Activated naive CD4-positive, alpha-beta T cell (primary cell): ENCODE results near the gene KISS1.

Experiments
- DNase-seq, 4 experiments: peaks; one replicate each; lab custom pipeline; 2025; lab: John Stamatoyannopoulos, UW

The KISS1 gene

DNA sequence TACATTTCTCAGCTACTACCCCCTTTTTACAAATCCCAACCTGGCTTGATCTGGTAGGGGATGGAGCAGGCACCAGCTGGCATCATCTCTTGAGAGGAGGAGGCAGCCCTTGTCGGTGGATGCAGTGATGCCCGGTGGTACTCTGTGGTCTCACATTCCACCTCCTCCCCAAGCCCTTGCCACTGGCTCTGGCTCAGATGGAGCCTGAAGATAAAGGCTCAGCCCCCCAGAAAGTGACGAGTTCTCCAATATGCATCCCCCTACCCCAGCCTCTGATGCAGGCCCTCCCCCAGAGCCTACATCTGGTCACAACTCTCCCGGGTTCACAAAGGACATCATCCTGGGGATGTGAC is 21.3 kb upstream of the KISS1 start:
- DNase-seq: no peak

DNA sequence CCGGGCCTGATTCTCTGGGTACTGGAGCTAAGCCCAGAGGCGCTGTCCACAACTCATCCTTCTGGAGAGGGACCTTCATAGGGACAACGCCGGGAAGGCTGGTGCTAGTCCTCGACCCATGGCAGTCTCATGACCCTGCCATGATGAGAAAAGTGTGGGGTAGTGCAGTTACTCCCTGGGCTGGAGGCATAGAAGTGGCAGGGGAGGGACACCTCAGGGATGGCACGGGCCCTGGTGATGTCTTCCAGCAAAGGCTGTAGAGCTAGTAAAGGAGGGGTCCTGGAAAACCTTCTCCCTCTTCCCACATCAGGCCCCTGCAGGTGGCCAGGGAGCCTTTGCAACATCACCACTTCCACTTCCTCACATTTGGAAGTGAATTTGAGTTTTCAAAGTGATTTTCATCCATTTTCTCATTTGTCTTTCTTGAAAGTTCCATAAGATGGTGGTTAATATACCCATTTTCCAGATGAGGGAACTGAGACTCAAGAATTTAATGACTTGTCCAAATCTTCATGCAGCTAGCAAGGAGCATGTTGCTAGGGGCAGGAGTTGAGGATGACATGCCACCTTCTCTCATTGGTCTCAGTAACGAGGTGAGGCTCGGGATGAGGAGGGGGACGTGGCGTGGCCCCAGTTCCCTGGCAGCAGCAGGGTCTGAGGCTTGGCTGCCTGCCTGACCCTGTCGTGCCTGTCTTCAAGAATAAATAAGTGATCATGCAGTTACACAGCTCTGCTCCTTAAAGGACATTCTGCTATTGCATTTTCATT is 20.8 kb upstream of the KISS1 start:
- DNase-seq: no peak

- no peak for DNase-seq
Measured at GRCh38 chr1:204216236-204216635, 19.9 kb upstream of the KISS1 start.

- DNase-seq: peak in 1 of 4 experiments; percentile 46
Measured at GRCh38 chr1:204213668-204214662, 17.7 kb upstream of the KISS1 start, which contains the start of gene GOLT1A. Gene GOLT1A (minus strand): TSS chr1:204213988. CDS start chr1:204213906, 82 bp downstream.

DNA sequence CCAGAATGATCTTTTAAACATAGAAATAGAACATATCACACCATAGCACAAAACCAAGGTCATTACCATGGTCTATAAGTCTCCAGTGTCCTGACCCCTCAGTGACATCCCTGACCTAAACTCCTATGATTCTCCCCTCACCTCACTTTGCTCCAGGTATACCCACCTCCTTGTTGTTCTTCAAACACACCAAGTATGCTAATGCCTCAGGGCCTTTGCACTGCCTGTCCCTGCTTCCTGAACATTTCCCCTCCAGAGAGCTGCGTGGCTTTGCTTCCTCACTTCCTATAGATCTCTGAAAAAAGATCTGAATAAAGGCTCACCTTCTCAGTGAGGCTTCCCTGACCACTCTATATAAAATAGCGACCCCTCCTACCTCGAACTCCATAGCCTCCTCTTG is 16.4 kb upstream of the KISS1 start:
- DNase-seq: no peak

- DNase-seq: no peak
Measured at GRCh38 chr1:204211046-204211445, 14.8 kb upstream of the KISS1 start.

- peak; percentile 46 to 77 (median 65) for DNase-seq
Measured at GRCh38 chr1:204207136-204207616, 10.9 kb upstream of the KISS1 start.

GRCh38 chr1:204206121-204206520 is 9.8 kb upstream of the KISS1 start:
- no peak for DNase-seq

- DNase-seq: no peak
Measured at GRCh38 chr1:204205486-204205885, 9.2 kb upstream of the KISS1 start.

GRCh38 chr1:204204944-204205343 is 8.7 kb upstream of the KISS1 start:
- DNase-seq: no peak

DNA sequence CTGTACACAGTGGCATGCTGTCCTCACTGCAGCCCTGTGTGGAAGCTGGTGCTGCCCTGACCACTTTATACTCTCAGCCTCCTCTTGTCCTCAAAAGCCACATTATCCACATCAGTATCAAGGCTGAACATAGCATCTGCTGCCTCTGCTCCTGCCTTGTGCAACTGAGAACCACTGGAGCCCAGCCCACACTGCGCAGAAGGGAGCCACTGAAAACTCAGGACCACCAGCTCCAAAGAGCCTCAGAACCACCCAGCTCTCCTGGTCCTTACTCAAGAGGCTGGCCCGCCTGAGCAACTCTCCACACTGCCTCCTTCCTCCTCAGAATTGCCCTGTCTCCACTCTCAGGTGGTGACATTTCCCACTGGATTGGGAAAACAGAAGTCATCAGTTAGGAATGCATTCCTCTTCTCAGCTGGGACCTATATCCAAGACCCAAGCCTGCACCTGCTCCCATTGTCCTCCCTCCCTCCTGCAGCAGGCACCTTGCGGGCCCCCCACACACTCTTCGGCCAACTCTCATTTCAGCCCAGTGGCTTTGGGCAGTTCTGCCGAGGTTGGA is 7.0 kb upstream of the KISS1 start:
- DNase-seq: no peak

DNA sequence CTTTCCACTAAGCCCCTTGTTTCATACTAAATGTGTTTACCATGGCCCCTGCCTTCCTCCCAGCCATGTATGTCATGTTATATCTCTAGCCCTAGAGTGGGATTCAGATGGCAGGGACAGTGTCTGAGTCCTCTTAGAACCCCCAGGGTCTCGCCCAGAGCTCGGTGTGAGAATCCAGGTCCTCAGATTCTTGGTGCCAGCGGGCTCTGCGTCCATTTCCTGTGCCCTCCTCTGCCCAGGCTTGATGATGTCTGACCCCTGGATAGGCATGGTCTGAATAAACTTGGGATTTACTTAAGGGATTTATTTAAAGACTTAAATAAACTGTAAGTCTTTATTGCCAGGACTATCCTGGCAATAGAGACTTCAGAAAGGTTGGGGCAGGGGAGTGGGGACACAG is 6.2 kb upstream of the KISS1 start:
- DNase-seq: no peak

DNA sequence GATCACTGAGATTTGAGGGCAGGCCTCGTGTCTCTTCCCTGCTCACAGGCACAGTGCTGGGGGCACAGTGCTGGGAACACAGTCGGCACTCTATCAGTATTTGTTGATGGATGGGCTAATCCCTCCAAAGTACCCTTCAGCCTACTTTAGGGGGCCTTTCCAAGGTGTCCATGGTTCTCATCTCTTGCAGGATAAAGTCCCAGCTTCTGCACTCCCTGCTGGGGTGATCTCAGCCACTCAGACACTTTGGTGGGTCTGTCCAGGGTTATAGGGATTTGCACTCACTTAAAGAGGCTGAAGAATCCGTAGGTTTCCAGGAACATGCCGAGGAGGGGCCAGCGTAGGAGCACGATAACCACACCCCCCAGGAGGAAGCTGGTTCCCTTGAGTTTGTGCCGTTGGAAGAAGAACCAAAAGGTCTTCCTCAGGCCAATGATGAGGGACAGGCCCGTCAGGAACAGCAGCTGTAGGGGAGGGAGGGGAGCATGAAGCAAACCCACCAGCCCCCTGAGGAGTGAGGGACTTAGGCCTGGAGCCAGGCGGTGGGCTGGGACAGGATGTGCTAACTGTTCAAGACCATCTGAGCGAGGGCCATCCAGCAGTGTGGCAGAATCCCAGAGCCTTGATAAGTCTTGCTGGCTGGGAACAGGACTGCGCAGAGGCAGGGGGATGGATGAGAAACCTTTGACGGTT is 5.2 kb upstream of the KISS1 start:
- no peak for DNase-seq

DNA sequence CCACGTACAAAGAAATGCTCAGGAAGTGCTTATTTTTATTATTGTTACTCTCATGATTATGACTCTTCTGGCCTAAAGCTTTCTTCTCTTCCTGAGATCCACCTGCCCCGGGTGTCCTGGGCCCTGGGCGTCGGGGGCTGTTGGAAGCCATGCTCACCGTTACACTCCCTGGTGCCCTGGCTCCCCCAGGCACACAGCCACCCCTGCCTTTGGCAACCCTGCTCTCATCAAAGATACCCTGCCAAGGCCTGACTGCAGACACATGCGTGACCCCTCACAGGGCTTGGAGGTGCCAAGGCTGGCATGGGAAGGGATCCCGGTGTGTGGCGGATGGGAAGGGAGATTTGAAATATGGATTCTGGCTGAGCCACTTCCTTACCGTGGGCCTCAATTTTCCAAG is 3.3 kb upstream of the KISS1 start:
- DNase-seq: no peak

DNA sequence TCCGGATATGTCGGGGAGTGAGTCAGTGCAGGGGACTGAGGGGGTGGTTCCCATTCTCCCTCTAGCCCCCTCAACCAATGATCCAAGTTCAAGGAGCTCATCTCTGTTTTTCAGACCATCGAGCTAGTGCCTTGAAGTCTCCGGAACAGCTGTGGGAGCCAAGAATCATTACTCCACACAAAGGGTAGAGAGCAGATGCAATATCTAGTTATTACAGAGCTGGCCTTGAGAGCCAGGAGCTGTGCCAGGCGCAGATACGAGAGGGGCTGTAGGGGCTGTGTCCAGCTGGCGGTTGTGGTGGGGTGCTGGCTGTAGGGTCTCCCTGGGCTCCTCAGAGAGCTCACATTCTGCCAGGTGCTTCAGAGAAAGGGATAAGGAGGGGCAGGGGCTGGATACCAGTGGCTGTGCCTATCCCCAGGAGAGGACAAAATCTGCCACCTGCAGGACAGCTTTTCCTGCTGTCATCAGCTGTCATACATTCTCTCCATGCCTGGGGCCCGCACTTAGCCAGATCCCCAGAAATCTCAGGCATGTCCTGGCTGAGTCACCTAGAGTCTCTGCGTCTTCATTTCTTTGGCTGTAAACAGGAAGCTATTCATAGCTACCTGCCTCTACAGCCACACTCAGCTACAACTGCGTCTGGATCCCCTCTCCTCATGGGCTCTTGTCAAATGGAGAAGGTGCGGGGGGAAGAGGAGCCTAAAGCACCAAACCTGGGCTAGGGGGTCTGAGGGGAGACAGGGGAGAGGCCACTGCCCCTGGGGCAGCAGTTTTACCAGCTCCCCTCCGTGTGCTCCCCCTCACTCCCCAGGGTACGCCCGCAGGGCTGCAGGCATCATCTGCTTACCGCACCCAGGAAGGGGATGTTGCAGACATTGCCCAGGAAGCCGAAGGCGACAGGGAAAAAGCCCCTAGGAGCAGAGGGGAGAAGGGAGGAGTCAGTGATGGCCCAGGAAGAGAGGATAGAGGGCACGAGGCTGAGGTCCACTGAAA is 2.4 kb upstream of the KISS1 start:
- no peak for DNase-seq

DNA sequence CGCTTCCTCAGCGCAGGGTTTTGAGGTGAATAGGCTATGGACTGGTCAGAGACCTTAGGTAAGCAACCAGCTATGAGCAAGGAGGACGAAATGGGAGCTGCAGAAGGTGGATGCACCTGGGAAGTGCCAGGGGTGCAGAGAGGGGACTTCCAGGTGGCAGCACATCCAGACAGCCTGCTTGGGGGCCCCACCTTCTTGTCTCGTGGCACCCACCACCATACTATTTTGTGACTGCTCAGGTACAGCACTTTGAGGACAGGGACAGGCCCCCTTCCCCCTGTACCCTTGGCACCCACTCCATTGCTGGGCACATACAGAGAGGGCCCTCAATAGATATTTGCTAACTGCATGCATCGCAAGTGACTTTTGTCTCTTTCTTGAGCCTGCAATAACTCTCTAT is 777 bp upstream of the KISS1 start:
- no peak for DNase-seq

DNA sequence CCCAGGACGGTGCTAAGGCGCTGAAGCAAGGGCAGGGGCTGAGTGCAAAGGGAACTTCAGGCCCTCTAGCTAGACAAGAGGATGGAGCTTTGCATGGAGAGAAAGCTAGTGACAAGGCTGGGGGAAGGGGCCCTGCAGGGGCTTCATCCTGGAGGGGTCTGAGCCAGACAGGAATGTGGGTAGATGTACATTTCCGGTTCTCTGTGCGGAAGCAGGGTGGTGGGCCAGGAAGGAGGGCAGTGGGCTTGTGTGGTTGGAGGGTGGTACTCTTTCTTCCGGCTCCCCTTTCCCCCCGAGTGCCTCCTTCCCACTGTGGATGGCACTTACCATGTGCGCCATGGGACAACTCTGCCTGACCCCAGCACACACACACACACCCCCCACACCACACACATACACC is 1.5 kb downstream of the KISS1 start:
- DNase-seq: no peak

DNA sequence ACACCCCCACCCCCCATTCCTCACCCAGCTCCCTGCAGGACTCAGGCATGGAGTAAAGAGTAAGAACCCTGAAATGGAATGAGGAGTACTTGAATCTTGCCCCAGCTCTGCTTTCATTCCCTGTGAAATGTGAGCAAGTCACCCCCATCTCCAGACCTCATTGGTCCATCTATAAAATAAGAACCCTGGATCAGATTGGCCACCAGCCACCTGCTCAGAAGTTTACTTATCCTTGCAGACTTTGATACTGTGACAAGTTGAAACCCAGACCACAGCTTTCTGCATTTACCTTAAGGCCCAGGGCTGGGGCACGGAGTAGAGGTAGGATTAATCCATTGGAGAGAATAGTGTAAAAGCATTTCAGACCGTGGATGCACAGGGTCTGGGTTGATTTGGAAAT is 2.2 kb downstream of the KISS1 start:
- no peak for DNase-seq

- DNase-seq: no peak
Measured at GRCh38 chr1:204192589-204193352, 3.5 kb downstream of the KISS1 start.

DNA sequence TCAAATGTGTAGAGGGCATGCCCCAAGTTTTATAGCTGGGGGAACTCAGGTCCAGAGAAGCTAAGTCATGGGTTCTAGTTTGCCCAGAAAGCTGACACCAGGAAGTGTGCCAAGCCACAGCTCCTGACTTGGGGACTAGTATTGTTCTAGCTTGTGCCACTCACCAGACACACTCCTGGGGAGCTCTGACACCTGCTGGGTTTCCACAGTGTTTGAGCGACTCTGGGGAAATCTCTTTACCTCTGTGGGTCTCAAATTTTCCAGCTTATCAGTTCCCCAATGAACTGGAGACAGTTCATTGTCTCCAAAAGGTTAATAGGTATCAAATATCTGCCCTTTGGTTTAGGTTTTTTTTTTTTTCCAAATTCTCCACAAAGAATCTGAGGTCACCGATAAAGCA is 4.2 kb downstream of the KISS1 start:
- DNase-seq: no peak
